K562 (cell line): Measurements from ENCODE around the gene ZNF763. TPM values are rescaled to one million over a fixed set of nuclear protein-coding genes. Genes with fewer than 3 reads are reported as not detected.

Experiments
- ARID1B ChIP-seq: fragments of 450-650 bp; IDR thresholded peaks from 2 replicates; pipeline ENCODE4 v1.6.1; 2016; ENCODE audit warnings: antibody characterized with exemption, mild to moderate bottlenecking, inconsistent platforms
- ATF1 ChIP-seq, 2 experiments: fragments of 450-650 bp in 1 of 2; IDR thresholded peaks; 2 replicates each; pipeline ENCODE4 v1.6.1; 2016; ENCODE audit warnings: missing compliant biosample characterization in 1 of 2, missing genetic modification characterization in 1 of 2
- CTBP1 ChIP-seq: fragments of 450-650 bp; IDR thresholded peaks from 2 replicates; pipeline ENCODE4 v1.6.1; 2016; ENCODE audit warnings: borderline replicate concordance
- EP300 ChIP-seq: IDR thresholded peaks from 2 replicates; pipeline ENCODE4 v1.6.1; 2012; ENCODE audit warnings: low read length, improper control_type of control experiment
- ETV1 ChIP-seq: fragments of 450-650 bp; conservative IDR thresholded peaks from 2 replicates; pipeline ENCODE4 v1.6.1; 2016; ENCODE audit warnings: missing genetic modification characterization, control low read depth, low read depth, missing compliant biosample characterization
- EWSR1 ChIP-seq: fragments of 450-650 bp; IDR thresholded peaks from 2 replicates; pipeline ENCODE4 v1.6.1; 2018; ENCODE audit warnings: borderline replicate concordance, mild to moderate bottlenecking, low read depth, moderate library complexity; ENCODE audit not compliant: partially characterized antibody
- FOXK2 ChIP-seq, 2 experiments: fragments of 450-650 bp; IDR thresholded peaks in 1 of 2; conservative IDR thresholded peaks in 1 of 2; 2 replicates each; pipeline ENCODE4 v1.6.1; 2016; ENCODE audit warnings: low read depth in 2 of 2, mild to moderate bottlenecking in 1 of 2
- HDAC2 ChIP-seq: fragments of 450-650 bp; IDR thresholded peaks from 2 replicates; pipeline ENCODE4 v1.6.1; 2016; ENCODE audit warnings: mild to moderate bottlenecking
- HEY1 ChIP-seq: fragments of 250-450 bp; sonication (Bioruptor Pico); IDR thresholded peaks from 2 replicates; pipeline ENCODE4 v1.5.0; 2020; ENCODE audit warnings: mild to moderate bottlenecking, moderate library complexity, borderline replicate concordance
- HNRNPL ChIP-seq: fragments of 200-400 bp; formaldehyde crosslinking; IDR thresholded peaks from 2 replicates; pipeline ENCODE4 v1.6.1; 2017; ENCODE audit warnings: low read depth, mild to moderate bottlenecking, low read length
- MBD2 ChIP-seq: sonication (generic); IDR thresholded peaks from 2 replicates; pipeline ENCODE4 v1.6.1; 2016; ENCODE audit warnings: low read depth, borderline replicate concordance
- ZNF668 ChIP-seq: fragments of 250-450 bp; sonication (Bioruptor Pico); IDR thresholded peaks from 2 replicates; pipeline ENCODE4 v1.8.0; 2022; ENCODE audit warnings: mild to moderate bottlenecking, inconsistent platforms
- ZNF696 ChIP-seq: fragments of 250-450 bp; sonication (Bioruptor Pico); conservative IDR thresholded peaks from 2 replicates; pipeline ENCODE4 v1.4.0; 2020; ENCODE audit warnings: mild to moderate bottlenecking, moderate library complexity
- polyA plus RNA-seq, 8 experiments: library from polyadenylated mRNA; depleted of rRNA in 4 of 8; stranded (reverse) in 5 of 8; unstranded in 3 of 8; fragments of >200 nt; fragmentation: Nextera tagmentation in 2 of 8; fragmentation: Illumina TruSeq in 1 of 8; extraction: Ambion mirVana in 2 of 8; extraction: Trizol in 1 of 8; gene quantifications; 2 replicates each; pipeline versions ENCODE4 v1.2.1 to v1.2.3, GENCODE V29; 2011 to 2014; ENCODE audit warnings: inconsistent platforms in 1 of 8, missing spikeins in 1 of 8
- total RNA-seq, 7 experiments: library from RNA; depleted of rRNA in 6 of 7; stranded (reverse); fragments of >200 nt in 6 of 7; fragmentation: Illumina TruSeq in 2 of 7; extraction: Trizol in 2 of 7; gene quantifications; 2 replicates each; pipeline versions ENCODE4 v1.2.1 to v1.2.3, GENCODE V29; 2011 to 2021; ENCODE audit warnings: low replicate concordance in 1 of 7
- TF ChIP-seq, protein P1 (sequence below): fragments of 250-450 bp; sonication (Bioruptor Pico); IDR thresholded peaks from 2 replicates; pipeline ENCODE4 v1.4.0; 2020
- TF ChIP-seq, protein P2 (sequence below): fragments of 200-800 bp; sonication (Bioruptor generic); IDR thresholded peaks from 2 replicates; pipeline ENCODE4 v1.6.1; 2017; ENCODE audit warnings: missing genetic modification characterization, missing compliant biosample characterization
- TF ChIP-seq, protein P3 (sequence below): fragments of 450-650 bp; IDR thresholded peaks from 2 replicates; pipeline ENCODE4 v1.6.1; 2016
- TF ChIP-seq, protein P4 (sequence below), 3 experiments: IDR thresholded peaks in 2 of 3; conservative IDR thresholded peaks in 1 of 3; 2 replicates each; pipeline ENCODE4 v1.5.1; 2011 to 2012; ENCODE audit warnings: low read length in 3 of 3, mild to moderate bottlenecking in 3 of 3, control low read depth in 2 of 3, improper control_type of control experiment in 1 of 3, inconsistent platforms in 1 of 3, low read depth in 1 of 3, mixed read lengths in 1 of 3, moderate library complexity in 1 of 3; ENCODE audit not compliant: insufficient read depth in 2 of 3

Gene ZNF763
- total and polyA plus RNA-seq, 9 of the 15 experiments (the other 6 are each of a cell fraction or from before 2014, with no cell fraction given), result 0.08 to 0.28 (median 0.16) TPM; not detected in 3

DNA sequence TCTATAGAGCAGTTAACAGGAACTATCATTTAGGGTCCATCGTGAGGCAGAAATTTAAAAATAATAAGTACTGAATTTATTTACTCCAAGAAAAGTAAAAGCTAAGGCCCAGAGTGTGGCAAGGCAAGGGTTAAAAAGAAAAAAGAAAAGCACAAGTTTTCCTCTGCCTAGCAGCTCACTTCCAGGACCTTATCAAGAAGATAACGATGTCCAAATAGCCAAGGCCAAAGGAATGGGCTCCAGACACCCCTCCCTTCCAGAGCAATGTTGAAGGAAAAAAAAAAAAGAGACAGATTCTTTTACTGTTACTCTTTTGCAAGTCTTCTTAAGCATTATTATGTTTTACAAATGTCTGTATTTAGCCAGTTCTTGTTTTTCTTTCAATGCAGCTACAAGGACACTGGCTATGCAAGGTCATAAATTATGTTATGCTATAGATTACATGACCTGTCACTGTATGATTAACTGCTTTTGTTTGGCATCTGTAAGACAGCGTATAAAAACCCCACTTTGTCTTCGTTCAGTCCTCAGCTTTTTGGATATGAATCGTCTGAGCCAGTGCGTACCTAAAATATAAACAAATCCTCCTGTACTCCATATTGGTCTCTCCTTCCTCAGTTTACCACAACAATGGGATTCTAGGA is 42.9 kb upstream of the ZNF763 start (continued):
- TF ChIP-seq, protein P1, sequence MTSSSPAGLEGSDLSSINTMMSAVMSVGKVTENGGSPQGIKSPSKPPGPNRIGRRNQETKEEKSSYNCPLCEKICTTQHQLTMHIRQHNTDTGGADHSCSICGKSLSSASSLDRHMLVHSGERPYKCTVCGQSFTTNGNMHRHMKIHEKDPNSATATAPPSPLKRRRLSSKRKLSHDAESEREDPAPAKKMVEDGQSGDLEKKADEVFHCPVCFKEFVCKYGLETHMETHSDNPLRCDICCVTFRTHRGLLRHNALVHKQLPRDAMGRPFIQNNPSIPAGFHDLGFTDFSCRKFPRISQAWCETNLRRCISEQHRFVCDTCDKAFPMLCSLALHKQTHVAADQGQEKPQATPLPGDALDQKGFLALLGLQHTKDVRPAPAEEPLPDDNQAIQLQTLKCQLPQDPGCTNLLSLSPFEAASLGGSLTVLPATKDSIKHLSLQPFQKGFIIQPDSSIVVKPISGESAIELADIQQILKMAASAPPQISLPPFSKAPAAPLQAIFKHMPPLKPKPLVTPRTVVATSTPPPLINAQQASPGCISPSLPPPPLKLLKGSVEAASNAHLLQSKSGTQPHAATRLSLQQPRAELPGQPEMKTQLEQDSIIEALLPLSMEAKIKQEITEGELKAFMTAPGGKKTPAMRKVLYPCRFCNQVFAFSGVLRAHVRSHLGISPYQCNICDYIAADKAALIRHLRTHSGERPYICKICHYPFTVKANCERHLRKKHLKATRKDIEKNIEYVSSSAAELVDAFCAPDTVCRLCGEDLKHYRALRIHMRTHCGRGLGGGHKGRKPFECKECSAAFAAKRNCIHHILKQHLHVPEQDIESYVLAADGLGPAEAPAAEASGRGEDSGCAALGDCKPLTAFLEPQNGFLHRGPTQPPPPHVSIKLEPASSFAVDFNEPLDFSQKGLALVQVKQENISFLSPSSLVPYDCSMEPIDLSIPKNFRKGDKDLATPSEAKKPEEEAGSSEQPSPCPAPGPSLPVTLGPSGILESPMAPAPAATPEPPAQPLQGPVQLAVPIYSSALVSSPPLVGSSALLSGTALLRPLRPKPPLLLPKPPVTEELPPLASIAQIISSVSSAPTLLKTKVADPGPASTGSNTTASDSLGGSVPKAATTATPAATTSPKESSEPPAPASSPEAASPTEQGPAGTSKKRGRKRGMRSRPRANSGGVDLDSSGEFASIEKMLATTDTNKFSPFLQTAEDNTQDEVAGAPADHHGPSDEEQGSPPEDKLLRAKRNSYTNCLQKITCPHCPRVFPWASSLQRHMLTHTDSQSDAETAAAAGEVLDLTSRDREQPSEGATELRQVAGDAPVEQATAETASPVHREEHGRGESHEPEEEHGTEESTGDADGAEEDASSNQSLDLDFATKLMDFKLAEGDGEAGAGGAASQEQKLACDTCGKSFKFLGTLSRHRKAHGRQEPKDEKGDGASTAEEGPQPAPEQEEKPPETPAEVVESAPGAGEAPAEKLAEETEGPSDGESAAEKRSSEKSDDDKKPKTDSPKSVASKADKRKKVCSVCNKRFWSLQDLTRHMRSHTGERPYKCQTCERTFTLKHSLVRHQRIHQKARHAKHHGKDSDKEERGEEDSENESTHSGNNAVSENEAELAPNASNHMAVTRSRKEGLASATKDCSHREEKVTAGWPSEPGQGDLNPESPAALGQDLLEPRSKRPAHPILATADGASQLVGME (CRISPR knock-in tag), result no peak
- TF ChIP-seq ETV1 (tag) (no peak), CTBP1 (peak; percentile 39; the same call in 1 of the 2 replicates), ZNF696 (no peak), MBD2 (no peak), EWSR1 (no peak), HEY1 (CRISPR knock-in tag) (no peak), ARID1B (peak; percentile 48; the same call in 1 of the 2 replicates), EP300 (peak; percentile 62; the same call in 1 of the 2 replicates), ZNF668 (CRISPR knock-in tag) (no peak), ATF1 (CRISPR knock-in tag; IDR thresholded peaks at IDR 0.05) (no peak), ATF1 (tag; IDR thresholded peaks at IDR 0.05) (peak; percentile 42; the same call in 1 of the 2 replicates), HNRNPL (no peak), FOXK2 (conservative IDR thresholded peaks at IDR 0.05 in 1 of 2, IDR thresholded peaks at IDR 0.05 in 1 of 2; ENCODE audit: low read depth in 2 of 2) (no peak), HDAC2 (0 out of 2 replicates have a peak, but pooled peaks have one; percentile 23)
- TF ChIP-seq, protein P2, sequence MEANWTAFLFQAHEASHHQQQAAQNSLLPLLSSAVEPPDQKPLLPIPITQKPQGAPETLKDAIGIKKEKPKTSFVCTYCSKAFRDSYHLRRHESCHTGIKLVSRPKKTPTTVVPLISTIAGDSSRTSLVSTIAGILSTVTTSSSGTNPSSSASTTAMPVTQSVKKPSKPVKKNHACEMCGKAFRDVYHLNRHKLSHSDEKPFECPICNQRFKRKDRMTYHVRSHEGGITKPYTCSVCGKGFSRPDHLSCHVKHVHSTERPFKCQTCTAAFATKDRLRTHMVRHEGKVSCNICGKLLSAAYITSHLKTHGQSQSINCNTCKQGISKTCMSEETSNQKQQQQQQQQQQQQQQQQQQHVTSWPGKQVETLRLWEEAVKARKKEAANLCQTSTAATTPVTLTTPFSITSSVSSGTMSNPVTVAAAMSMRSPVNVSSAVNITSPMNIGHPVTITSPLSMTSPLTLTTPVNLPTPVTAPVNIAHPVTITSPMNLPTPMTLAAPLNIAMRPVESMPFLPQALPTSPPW, result peak; percentile 62
- TF ChIP-seq, protein P3, sequence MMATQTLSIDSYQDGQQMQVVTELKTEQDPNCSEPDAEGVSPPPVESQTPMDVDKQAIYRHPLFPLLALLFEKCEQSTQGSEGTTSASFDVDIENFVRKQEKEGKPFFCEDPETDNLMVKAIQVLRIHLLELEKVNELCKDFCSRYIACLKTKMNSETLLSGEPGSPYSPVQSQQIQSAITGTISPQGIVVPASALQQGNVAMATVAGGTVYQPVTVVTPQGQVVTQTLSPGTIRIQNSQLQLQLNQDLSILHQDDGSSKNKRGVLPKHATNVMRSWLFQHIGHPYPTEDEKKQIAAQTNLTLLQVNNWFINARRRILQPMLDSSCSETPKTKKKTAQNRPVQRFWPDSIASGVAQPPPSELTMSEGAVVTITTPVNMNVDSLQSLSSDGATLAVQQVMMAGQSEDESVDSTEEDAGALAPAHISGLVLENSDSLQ, result peak; percentile 97
- TF ChIP-seq, protein P4, sequence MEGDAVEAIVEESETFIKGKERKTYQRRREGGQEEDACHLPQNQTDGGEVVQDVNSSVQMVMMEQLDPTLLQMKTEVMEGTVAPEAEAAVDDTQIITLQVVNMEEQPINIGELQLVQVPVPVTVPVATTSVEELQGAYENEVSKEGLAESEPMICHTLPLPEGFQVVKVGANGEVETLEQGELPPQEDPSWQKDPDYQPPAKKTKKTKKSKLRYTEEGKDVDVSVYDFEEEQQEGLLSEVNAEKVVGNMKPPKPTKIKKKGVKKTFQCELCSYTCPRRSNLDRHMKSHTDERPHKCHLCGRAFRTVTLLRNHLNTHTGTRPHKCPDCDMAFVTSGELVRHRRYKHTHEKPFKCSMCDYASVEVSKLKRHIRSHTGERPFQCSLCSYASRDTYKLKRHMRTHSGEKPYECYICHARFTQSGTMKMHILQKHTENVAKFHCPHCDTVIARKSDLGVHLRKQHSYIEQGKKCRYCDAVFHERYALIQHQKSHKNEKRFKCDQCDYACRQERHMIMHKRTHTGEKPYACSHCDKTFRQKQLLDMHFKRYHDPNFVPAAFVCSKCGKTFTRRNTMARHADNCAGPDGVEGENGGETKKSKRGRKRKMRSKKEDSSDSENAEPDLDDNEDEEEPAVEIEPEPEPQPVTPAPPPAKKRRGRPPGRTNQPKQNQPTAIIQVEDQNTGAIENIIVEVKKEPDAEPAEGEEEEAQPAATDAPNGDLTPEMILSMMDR (IDR thresholded peaks at IDR 0.05 in 2 of 3, conservative IDR thresholded peaks at IDR 0.05 in 1 of 3; ENCODE audit: insufficient read depth in 2 of 3, low read depth in 1 of 3, low read length in 3 of 3), result no peak
